Cardiac muscle cell (in vitro differentiated cells and primary cell): Measurements from ENCODE around the gene ABL1. TPM values are rescaled to one million over a fixed set of nuclear protein-coding genes. Genes with fewer than 3 reads are reported as not detected.

Source experiments
- DNase-seq, 2 donors: peaks; one replicate each; pipeline versions ENCODE4 v3.0.0 to v3.0.0-alpha.2; 2010 to 2017; ENCODE audit warnings: low read depth in 1 of 2, low spot score in 1 of 2
- H3K27ac ChIP-seq: fragments of 200-600 bp; sonication (generic); 2 replicates; pipeline ENCODE4 v1.5.1; 2016
- H3K27me3 ChIP-seq: fragments of 200-600 bp; sonication (generic); 2 replicates; pipeline ENCODE4 v1.6.0; 2016; ENCODE audit warnings: control low read depth
- H3K36me3 ChIP-seq: fragments of 200-600 bp; sonication (generic); 2 replicates; pipeline ENCODE4 v1.5.1; 2016; ENCODE audit warnings: control low read depth
- H3K4me1 ChIP-seq: fragments of 200-600 bp; sonication (generic); 2 replicates; pipeline ENCODE4 v1.8.1; 2017; ENCODE audit warnings: low read depth, mild to moderate bottlenecking, mixed run types
- H3K4me3 ChIP-seq: fragments of 200-600 bp; sonication (generic); 2 replicates; pipeline ENCODE4 v1.5.1; 2016; ENCODE audit warnings: mild to moderate bottlenecking
- H3K9me3 ChIP-seq: fragments of 200-600 bp; sonication (generic); 2 replicates; pipeline ENCODE4 v1.5.1; 2017; ENCODE audit warnings: low read depth, mild to moderate bottlenecking, control low read depth
- polyA plus RNA-seq: library from polyadenylated mRNA; unstranded; fragments of >200 nt; fragmentation: Nextera tagmentation; extraction: Ambion mirVana; gene quantifications from 2 replicates; pipeline ENCODE4 v1.2.1, GENCODE V29; 2016
- total RNA-seq: library from RNA; depleted of rRNA; stranded (reverse); fragments of >200 nt; gene quantifications from 2 replicates; pipeline ENCODE4 v1.2.3, GENCODE V29; 2016
- TF ChIP-seq, protein P1 (sequence below): IDR thresholded peaks from 2 replicates; pipeline ENCODE4 v1.5.1; 2012; ENCODE audit warnings: low read depth, mild to moderate bottlenecking, low read length

ABL1 gene
- total and polyA plus RNA-seq, 2 experiments from 2014 or later: 41.8 to 97.1 TPM

DNA sequence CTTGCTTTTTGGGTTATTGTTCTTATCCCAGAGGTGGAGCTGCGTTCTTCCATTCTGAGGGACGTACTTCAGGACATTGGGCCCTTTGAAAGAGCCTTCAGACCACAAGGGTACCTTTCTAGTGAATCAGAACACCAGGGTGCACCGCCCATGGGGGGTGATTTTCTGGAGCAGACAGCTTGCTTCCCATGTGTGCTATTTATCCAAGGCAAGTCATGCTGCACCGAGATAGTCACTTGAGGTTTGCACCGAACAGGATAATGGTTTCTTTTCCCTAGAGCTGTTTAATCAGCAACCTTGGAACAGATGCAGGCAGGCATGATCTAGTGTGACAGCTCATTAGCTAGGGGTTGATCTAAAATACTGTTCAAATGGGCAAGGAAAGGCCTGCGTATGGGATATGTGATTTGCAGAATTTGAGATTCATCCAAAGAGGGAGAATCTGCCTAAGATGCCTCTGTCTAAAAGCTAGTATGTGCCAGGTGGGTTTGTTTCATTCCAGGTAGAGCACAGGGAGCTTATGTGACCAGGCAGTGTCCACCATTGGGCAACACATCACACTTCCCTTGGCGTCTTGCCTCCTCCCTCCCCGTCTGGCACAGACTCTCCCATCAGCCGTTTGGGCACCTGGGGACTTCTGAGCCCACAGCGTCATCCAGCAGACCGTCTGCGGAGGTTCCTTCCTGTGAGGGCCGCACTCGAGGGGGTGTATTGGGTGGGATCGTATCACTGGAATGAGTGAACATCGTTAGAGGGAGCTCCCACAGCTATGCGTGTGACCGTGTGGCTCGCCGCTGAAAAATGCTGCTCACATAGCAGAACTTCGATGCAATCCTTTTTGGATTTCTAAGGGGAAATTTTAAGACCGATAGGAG, 23.0 kb downstream of the ABL1 start:
- Histone ChIP-seq H3K27ac (peak overlapping the region; percentile 74), H3K4me3 (no peak overlapping the region), H3K27me3 (no peaks in the 10 kb centered on the region), H3K9me3 (no peaks in the 10 kb centered on the region), H3K4me1 (peaks cover 26% of the 10 kb centered on the region), H3K36me3 (peaks cover 46% of the 10 kb centered on the region)
- peak in 1 of 2 donors; percentile 88 for DNase-seq
- TF ChIP-seq, protein P1, sequence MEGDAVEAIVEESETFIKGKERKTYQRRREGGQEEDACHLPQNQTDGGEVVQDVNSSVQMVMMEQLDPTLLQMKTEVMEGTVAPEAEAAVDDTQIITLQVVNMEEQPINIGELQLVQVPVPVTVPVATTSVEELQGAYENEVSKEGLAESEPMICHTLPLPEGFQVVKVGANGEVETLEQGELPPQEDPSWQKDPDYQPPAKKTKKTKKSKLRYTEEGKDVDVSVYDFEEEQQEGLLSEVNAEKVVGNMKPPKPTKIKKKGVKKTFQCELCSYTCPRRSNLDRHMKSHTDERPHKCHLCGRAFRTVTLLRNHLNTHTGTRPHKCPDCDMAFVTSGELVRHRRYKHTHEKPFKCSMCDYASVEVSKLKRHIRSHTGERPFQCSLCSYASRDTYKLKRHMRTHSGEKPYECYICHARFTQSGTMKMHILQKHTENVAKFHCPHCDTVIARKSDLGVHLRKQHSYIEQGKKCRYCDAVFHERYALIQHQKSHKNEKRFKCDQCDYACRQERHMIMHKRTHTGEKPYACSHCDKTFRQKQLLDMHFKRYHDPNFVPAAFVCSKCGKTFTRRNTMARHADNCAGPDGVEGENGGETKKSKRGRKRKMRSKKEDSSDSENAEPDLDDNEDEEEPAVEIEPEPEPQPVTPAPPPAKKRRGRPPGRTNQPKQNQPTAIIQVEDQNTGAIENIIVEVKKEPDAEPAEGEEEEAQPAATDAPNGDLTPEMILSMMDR: no peak

DNA sequence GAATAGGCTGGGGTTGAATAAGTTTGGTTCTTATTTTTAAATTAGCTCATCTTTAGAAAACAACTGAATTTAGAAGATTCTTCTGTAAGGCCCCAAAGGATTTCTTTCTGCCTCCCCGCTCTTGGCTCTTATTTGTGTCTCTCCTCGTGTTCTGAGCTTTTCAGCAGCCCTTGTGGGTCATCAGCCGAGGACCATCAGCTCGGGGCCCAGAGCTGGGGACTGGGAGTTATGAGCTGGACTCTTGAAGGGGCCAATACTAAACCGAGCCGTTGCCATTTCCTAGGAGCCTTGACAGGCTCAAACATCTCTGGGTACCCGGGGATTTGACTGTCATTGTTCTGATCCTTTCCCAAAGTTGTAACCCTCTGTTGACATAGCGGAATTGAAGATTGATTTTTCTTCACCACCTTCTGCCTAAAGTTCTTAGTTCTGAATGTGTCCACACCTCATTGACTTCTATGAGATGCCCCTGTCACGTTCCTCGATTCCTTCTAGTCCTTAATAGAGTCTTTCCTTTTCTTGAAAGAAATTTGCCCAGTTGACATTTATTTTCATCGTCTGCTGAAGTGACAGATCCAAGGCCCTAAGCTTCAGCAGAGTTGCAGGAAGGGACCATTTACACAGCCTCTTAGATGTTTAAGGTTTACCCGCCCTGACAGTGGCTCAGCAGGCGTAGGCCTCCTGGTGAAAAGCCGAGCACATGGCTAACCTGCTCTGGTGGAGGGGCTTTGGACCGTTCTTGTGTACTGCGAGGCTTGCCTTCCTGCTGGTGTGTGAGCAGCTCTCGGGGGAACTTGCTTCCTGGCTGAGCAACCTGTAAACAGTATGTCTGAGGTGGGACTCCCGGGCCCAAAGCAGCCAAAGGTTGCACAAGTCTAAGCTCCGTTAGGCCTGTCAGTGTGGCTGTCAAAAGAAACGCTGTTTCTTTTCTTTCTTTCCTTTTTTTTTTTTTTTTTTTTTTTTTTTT, 24.0 kb downstream of the ABL1 start:
- no peaks in the 10 kb centered on the region for H3K9me3 ChIP-seq
- peaks cover 26% of the 10 kb centered on the region for H3K4me1 ChIP-seq
- peak overlapping the region; percentile 74 for H3K27ac ChIP-seq
- H3K27me3 ChIP-seq: no peaks in the 10 kb centered on the region
- no peak for DNase-seq
- H3K36me3 ChIP-seq: peaks cover 47% of the 10 kb centered on the region
- H3K4me3 ChIP-seq: no peak overlapping the region
- TF ChIP-seq, protein P1: no peak

DNA sequence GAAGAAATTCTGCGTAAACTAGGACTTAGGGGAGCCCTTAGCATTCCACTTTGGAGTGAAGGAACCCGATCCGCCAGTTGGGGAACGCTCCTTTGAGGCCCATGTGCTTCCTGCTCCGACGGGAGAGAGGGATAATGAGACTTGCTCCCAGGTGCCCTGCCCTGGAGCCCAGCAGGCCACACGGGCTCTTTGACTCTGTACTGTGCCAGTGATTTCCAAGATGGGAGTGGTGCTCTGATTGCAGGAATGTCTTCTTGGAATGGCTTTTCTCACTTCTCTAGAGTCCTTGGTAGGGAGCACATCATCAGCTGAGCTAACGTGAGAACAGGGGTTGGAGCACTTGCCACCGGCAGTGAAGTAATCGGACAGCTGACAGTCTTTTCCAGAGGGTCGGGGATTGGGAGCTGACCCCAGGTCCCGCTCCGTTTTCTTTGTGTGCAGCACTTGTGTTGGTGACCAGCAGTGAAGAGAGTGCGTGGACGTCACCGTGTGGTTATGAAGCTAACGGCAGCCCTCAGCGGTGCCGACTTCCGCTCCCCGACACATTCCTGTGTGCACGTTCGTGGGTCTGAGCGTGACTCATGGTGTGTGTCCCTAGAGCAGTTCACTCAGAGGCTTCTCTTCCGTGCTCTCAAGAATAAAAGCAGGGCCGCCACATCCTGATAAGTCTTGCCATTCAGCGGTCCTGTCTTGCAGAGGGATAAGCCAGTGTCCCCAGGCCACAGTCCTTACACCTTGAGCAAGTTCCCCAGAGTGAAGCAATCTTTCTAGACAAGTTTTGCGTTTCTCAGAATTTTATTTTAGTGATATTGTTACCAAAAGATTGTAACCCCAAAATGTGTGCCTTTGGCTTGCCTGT, 25.6 kb downstream of the ABL1 start:
- peaks cover 40% of the 10 kb centered on the region for H3K36me3 ChIP-seq
- TF ChIP-seq, protein P1: peak; percentile 47
- DNase-seq: peak; percentile 81 to 97
- no peaks in the 10 kb centered on the region for H3K27me3 ChIP-seq
- no peaks in the 10 kb centered on the region for H3K9me3 ChIP-seq
- peaks cover 26% of the 10 kb centered on the region for H3K4me1 ChIP-seq
- H3K27ac ChIP-seq: peak overlapping the region; percentile 85
- no peak overlapping the region for H3K4me3 ChIP-seq

DNA sequence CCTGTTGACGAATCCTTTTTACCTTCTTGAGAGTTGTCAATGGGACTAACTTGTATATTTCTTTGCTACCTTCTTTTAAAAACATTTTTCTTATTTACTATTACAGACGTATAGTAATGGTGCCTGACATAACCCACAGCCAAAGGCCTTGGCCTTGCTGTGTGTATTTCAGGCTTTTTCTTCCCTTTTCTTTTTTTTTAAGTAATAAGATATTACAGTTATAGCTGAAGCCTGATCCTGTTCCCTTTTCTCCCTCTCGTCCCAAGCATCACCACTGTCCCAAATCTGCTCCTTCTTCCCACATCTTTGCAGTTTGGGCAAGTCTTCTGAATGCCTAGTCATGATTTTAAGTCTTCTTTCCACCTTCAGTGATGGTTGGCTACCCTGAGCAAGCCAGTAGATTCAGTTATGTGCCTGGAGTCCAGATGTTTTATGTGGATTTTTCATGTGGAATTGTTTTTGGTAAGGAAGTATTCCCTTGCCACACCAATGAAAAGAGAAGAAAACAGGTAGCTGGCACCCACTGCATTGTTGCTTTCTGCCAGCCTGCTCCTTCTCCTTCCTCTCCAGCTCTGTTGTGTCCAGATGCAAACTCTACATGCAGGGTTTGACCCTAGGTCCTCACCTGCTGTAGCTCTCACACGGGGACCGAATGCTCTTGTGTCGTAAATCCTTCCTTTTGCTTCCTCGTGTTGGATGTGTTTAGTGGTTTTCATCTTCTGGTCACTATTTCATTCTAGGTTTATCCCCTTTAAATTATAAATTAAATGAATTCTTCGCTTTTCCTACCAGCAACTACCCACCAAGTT, 26.5 kb downstream of the ABL1 start:
- TF ChIP-seq, protein P1: no peak
- H3K4me1 ChIP-seq: peaks cover 26% of the 10 kb centered on the region
- H3K36me3 ChIP-seq: peaks cover 31% of the 10 kb centered on the region
- no peak overlapping the region for H3K4me3 ChIP-seq
- H3K27ac ChIP-seq: peak overlapping the region; percentile 85
- no peaks in the 10 kb centered on the region for H3K27me3 ChIP-seq
- no peak for DNase-seq
- no peaks in the 10 kb centered on the region for H3K9me3 ChIP-seq
